ENCODE results near the gene FAM3C. TPM values are rescaled to one million over a fixed set of nuclear protein-coding genes. Genes with fewer than 3 reads are reported as not detected.
"Not testable (repeated sequence)": the region's sequence is repeated elsewhere in the genome, so short reads cannot be mapped to it uniquely, and the experiment has no call there.

FAM3C gene
- total and polyA plus RNA-seq, 2 experiments from 2014 or later: 33.9 to 60.3 TPM

- peak; percentile 81 for ATAC-seq
- not testable (repeated sequence) for H3F3A ChIP-seq (replicated peaks; ENCODE audit: low read depth); H3K27me3 ChIP-seq (ENCODE audit: insufficient read depth); H3K27me3 Mint-ChIP-seq (ENCODE audit: insufficient read depth, low read depth, poor library complexity); H3K79me2 ChIP-seq (replicated peaks; ENCODE audit: insufficient read depth); H4K20me1 ChIP-seq (replicated peaks; ENCODE audit: insufficient read depth); H3K9me2 ChIP-seq (ENCODE audit: insufficient read depth); H3K36me3 ChIP-seq (ENCODE audit: insufficient read depth)
- peaks cover 15% of the 10 kb centered on the region; the same call in 2 of the 3 replicates for H3K4me1 Mint-ChIP-seq
- H3K27ac Mint-ChIP-seq: peak overlapping the region; percentile 91
- Histone ChIP-seq H3K4me2 (peak overlapping the region; percentile 63), H3K4me1 (ENCODE audit: insufficient read depth) (peaks cover 16% of the 10 kb centered on the region), H3K27ac (ENCODE audit: low read depth) (peak overlapping the region; percentile 51), H2AFZ (peak overlapping the region; percentile 69), H3K4me3 (peak overlapping the region; percentile 2; the same call in 1 of the 2 replicates)
- peak; percentile 82 for DNase-seq (ENCODE audit: low spot score)
- H3K36me3 Mint-ChIP-seq (ENCODE audit: low read depth): peaks cover 14% of the 10 kb centered on the region; the same call in 2 of the 3 replicates
- H3K9me3 Mint-ChIP-seq: peaks cover 17% of the 10 kb centered on the region
- peak overlapping the region; percentile 47; the same call in 2 of the 3 replicates for H3K4me3 Mint-ChIP-seq
- peak; percentile 29; the same call in 1 of the 2 replicates for TF ChIP-seq POLR2AphosphoS5 (IDR thresholded peaks at IDR 0.05; ENCODE audit: low read depth)
These were observed 42.2 kb upstream of the FAM3C start for GRCh38 chr7:121438043-121438955.

- Histone ChIP-seq H3K4me2 (peak overlapping the region; percentile 23; the same call in 1 of the 2 replicates), H3F3A (replicated peaks; ENCODE audit: low read depth) (no peaks in the 10 kb centered on the region), H3K9me2 (ENCODE audit: insufficient read depth) (0 out of 2 replicates have a peak, but pooled peaks cover 4% of the 10 kb centered on the region), H3K4me3 (no peak overlapping the region), H3K27ac (ENCODE audit: low read depth) (no peak overlapping the region), H3K4me1 (ENCODE audit: insufficient read depth) (peaks cover 16% of the 10 kb centered on the region), H2AFZ (peak overlapping the region; percentile 23; the same call in 1 of the 2 replicates), H4K20me1 (replicated peaks; ENCODE audit: insufficient read depth) (no peaks in the 10 kb centered on the region), H3K79me2 (replicated peaks; ENCODE audit: insufficient read depth) (no peaks in the 10 kb centered on the region), H3K36me3 (ENCODE audit: insufficient read depth) (no peaks in the 10 kb centered on the region), H3K27me3 (ENCODE audit: insufficient read depth) (no peaks in the 10 kb centered on the region)
- H3K4me3 Mint-ChIP-seq: no peak overlapping the region
- peaks cover 15% of the 10 kb centered on the region; the same call in 2 of the 3 replicates for H3K4me1 Mint-ChIP-seq
- peaks cover 14% of the 10 kb centered on the region; the same call in 2 of the 3 replicates for H3K36me3 Mint-ChIP-seq (ENCODE audit: low read depth)
- H3K27ac Mint-ChIP-seq: no peak overlapping the region
- peaks cover 1% of the 10 kb centered on the region for H3K27me3 Mint-ChIP-seq (ENCODE audit: insufficient read depth, low read depth, poor library complexity)
- peaks cover 17% of the 10 kb centered on the region for H3K9me3 Mint-ChIP-seq
- ATAC-seq (no peak; the same call in 2 of the 3 replicates), DNase-seq (ENCODE audit: low spot score) (no peak)
- TF ChIP-seq ETS1 (IDR thresholded peaks at IDR 0.05) (no peak), ZNF114 (CRISPR knock-in tag; IDR thresholded peaks at IDR 0.05) (no peak), EZH2phosphoT487 (IDR thresholded peaks at IDR 0.05; ENCODE audit: unreplicated experiment) (no peak), EZH2 (IDR thresholded peaks at IDR 0.05; ENCODE audit: low read depth, unreplicated experiment) (no peak), JUNB (IDR thresholded peaks at IDR 0.05; ENCODE audit: unreplicated experiment) (no peak), STAT1 (IDR thresholded peaks at IDR 0.05; ENCODE audit: unreplicated experiment) (no peak), POLR2AphosphoS5 (IDR thresholded peaks at IDR 0.05; ENCODE audit: low read depth) (no peak), ZNF331 (CRISPR knock-in tag; IDR thresholded peaks at IDR 0.05; ENCODE audit: low read depth) (no peak), CREB1 (CRISPR knock-in tag; IDR thresholded peaks at IDR 0.05; ENCODE audit: low read depth) (no peak), NANOG (IDR thresholded peaks at IDR 0.05; ENCODE audit: borderline replicate concordance) (no peak), REST (IDR thresholded peaks at IDR 0.05; ENCODE audit: unreplicated experiment) (no peak)
- TF ChIP-seq, protein P1, sequence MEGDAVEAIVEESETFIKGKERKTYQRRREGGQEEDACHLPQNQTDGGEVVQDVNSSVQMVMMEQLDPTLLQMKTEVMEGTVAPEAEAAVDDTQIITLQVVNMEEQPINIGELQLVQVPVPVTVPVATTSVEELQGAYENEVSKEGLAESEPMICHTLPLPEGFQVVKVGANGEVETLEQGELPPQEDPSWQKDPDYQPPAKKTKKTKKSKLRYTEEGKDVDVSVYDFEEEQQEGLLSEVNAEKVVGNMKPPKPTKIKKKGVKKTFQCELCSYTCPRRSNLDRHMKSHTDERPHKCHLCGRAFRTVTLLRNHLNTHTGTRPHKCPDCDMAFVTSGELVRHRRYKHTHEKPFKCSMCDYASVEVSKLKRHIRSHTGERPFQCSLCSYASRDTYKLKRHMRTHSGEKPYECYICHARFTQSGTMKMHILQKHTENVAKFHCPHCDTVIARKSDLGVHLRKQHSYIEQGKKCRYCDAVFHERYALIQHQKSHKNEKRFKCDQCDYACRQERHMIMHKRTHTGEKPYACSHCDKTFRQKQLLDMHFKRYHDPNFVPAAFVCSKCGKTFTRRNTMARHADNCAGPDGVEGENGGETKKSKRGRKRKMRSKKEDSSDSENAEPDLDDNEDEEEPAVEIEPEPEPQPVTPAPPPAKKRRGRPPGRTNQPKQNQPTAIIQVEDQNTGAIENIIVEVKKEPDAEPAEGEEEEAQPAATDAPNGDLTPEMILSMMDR (conservative IDR thresholded peaks at IDR 0.05; ENCODE audit: low read depth in 2 of 2): no peak
These were observed 41.4 kb upstream of the FAM3C start for GRCh38 chr7:121437470-121437869.

All from GM23338 (cell line).